K562 (cell line): ENCODE results near the gene CCDC34. TPM values are rescaled to one million over a fixed set of nuclear protein-coding genes. Genes with fewer than 3 reads are reported as not detected.

Experiments
- ATAC-seq: fragments of 200-7000 bp; cut with Tn5 transposase; 3 replicates; pipeline ENCODE4 v1.9.1; 2020; ENCODE audit warnings: moderate library complexity
- BruUV-seq: library from RNA; stranded (reverse); fragments of 400-500 nt; replicated peaks from 2 replicates; lab custom pipeline; 2021; lab: Mats Ljungman, UMichigan
- CTCF ChIA-PET: fragments of 300-600 bp; formaldehyde crosslinking; extraction: SDS; loops from one replicate; lab custom pipeline; 2021; ENCODE audit warnings: low intra/inter-chr PET ratio; lab: Yijun Ruan, JAX
- POLR2A ChIA-PET: fragments of 300-600, 350-650 bp; sonication (Branson Sonifier 250); formaldehyde crosslinking; extraction: SDS; loops from one replicate; lab custom pipeline; 2021; ENCODE audit warnings: antibody characterized with exemption, inconsistent platforms; lab: Yijun Ruan, JAX
- DNase-seq, 4 experiments: peaks; one replicate each; pipeline versions ENCODE4 v3.0.0 to v3.0.0-alpha.2; 2011 to 2018; ENCODE audit warnings: low spot score in 3 of 4, mixed read lengths in 3 of 4; ENCODE audit errors: extremely low read depth in 1 of 4
- FAIRE-seq: peaks from 2 replicates; lab custom pipeline; 2011; peaks lifted over from hg19 to GRCh38; lab: Jason Lieb, UNC
- H2AFZ ChIP-seq: 2 replicates; pipeline ENCODE4 v1.6.0; 2011; ENCODE audit warnings: low read depth, low read length, control low read depth, inconsistent platforms
- H3K27ac ChIP-seq: fragments of 200-600 bp; 3 replicates; pipeline ENCODE4 v1.8.0; 2011; ENCODE audit warnings: low read depth, mild to moderate bottlenecking, control low read depth, inconsistent platforms, low read length, moderate library complexity, mixed read lengths; ENCODE audit errors: extremely low read depth
- H3K27me3 ChIP-seq, 2 experiments: fragments of 300-600 bp in 1 of 2; 2 replicates in 1 of 2; 3 replicates in 1 of 2; pipeline versions ENCODE4 v1.6.0 to v1.8.0; 2011; ENCODE audit warnings: inconsistent platforms in 2 of 2, low read length in 2 of 2, mild to moderate bottlenecking in 1 of 2, mixed read lengths in 1 of 2, moderate library complexity in 1 of 2; ENCODE audit not compliant: control insufficient read depth in 2 of 2, insufficient read depth in 2 of 2
- H3K36me3 ChIP-seq: fragments of 300-600 bp; 3 replicates; pipeline ENCODE4 v1.8.0; 2011; ENCODE audit warnings: mild to moderate bottlenecking, low read length, inconsistent platforms; ENCODE audit not compliant: control insufficient read depth, insufficient read depth
- H3K4me1 ChIP-seq, 2 experiments: fragments of 200-600 bp in 1 of 2; replicated peaks in 1 of 2; 2 replicates in 1 of 2; 3 replicates in 1 of 2; pipeline versions ENCODE4 v1.5.1 to v1.8.0; 2011; ENCODE audit warnings: inconsistent platforms in 2 of 2, low read length in 2 of 2, mild to moderate bottlenecking in 1 of 2, mixed read lengths in 1 of 2, moderate library complexity in 1 of 2; ENCODE audit not compliant: control insufficient read depth in 2 of 2, insufficient read depth in 2 of 2
- H3K4me2 ChIP-seq: 2 replicates; pipeline ENCODE4 v1.6.1; 2011; ENCODE audit warnings: low read length, control low read depth, inconsistent platforms, mixed read lengths; ENCODE audit not compliant: insufficient read depth
- H3K4me3 ChIP-seq: fragments of 200-600 bp; sonication (generic), shearing (Covaris generic); 2 replicates; pipeline ENCODE4 v1.5.1; 2016; ENCODE audit warnings: control low read depth, inconsistent platforms
- H3K79me2 ChIP-seq: fragments of 200-600 bp; 3 replicates; pipeline ENCODE4 v1.8.0; 2011; ENCODE audit warnings: low read length, inconsistent platforms; ENCODE audit not compliant: control insufficient read depth, insufficient read depth
- H3K9ac ChIP-seq, 2 experiments: 2 replicates each; pipeline versions ENCODE4 v1.6.0 to v1.6.1; 2011; ENCODE audit warnings: low read depth in 2 of 2, low read length in 2 of 2, control low read depth in 1 of 2, inconsistent platforms in 1 of 2, mild to moderate bottlenecking in 1 of 2, mixed read lengths in 1 of 2; ENCODE audit not compliant: insufficient read depth in 1 of 2
- H3K9me1 ChIP-seq: one replicate; pipeline ENCODE4 v1.6.0; 2011; ENCODE audit warnings: inconsistent platforms, mild to moderate bottlenecking, low read length, moderate library complexity; ENCODE audit not compliant: control insufficient read depth, insufficient read depth
- H3K9me3 ChIP-seq: replicated peaks from 2 replicates; pipeline ENCODE4 v1.5.1; 2011; ENCODE audit warnings: low read depth, low read length, inconsistent platforms; ENCODE audit not compliant: control insufficient read depth, insufficient read depth
- H4K20me1 ChIP-seq: replicated peaks from 2 replicates; pipeline ENCODE4 v1.6.1; 2011; ENCODE audit warnings: low read length, inconsistent platforms, mixed read lengths; ENCODE audit not compliant: control insufficient read depth, insufficient read depth
- ILF3 ChIP-seq: fragments of 450-650 bp; IDR thresholded peaks from 2 replicates; pipeline ENCODE4 v1.6.1; 2018; ENCODE audit warnings: antibody characterized with exemption, mild to moderate bottlenecking, moderate library complexity, borderline replicate concordance
- NFRKB ChIP-seq: fragments of 450-650 bp; IDR thresholded peaks from 2 replicates; pipeline ENCODE4 v1.6.1; 2016; ENCODE audit warnings: low read depth
- WGBS: fragments of 100-300 bp; shearing (Covaris generic); methylation state at CpG from one replicate; pipeline ENCODE4 v1.1.6; 2016; ENCODE audit warnings: low coverage, mixed read lengths; ENCODE audit not compliant: insufficient coverage; ENCODE audit errors: missing lambda C conversion rate; 5-methylcytosine and 5-hydroxymethylcytosine counted together
- in situ Hi-C: fragments of 300-500 bp; cut with MboI; formaldehyde crosslinking; loops from 4 replicates; pipeline ENCODE4 v1.15.0; 2018; ENCODE audit warnings: inconsistent platforms, mixed read lengths
- intact Hi-C: fragments of 100-400 bp; cut with micrococcal nuclease; formaldehyde crosslinking; loops from 2 replicates; pipeline ENCODE4 v1.14.2; 2022
- polyA plus RNA-seq, 8 experiments: library from polyadenylated mRNA; depleted of rRNA in 4 of 8; stranded (reverse) in 5 of 8; unstranded in 3 of 8; fragments of >200 nt; fragmentation: Nextera tagmentation in 2 of 8; fragmentation: Illumina TruSeq in 1 of 8; extraction: Ambion mirVana in 2 of 8; extraction: Trizol in 1 of 8; gene quantifications; 2 replicates each; pipeline versions ENCODE4 v1.2.1 to v1.2.3, GENCODE V29; 2011 to 2014; ENCODE audit warnings: inconsistent platforms in 1 of 8, missing spikeins in 1 of 8
- total RNA-seq, 7 experiments: library from RNA; depleted of rRNA in 6 of 7; stranded (reverse); fragments of >200 nt in 6 of 7; fragmentation: Illumina TruSeq in 2 of 7; extraction: Trizol in 2 of 7; gene quantifications; 2 replicates each; pipeline versions ENCODE4 v1.2.1 to v1.2.3, GENCODE V29; 2011 to 2021; ENCODE audit warnings: low replicate concordance in 1 of 7
- TF ChIP-seq, protein P1 (sequence below): fragments of 450-650 bp; IDR thresholded peaks from 2 replicates; pipeline ENCODE4 v1.6.1; 2018; ENCODE audit not compliant: partially characterized antibody
- TF ChIP-seq, protein P2 (sequence below), 3 experiments: fragments of 200-800 bp in 1 of 3; fragments of 250-450 bp in 1 of 3; fragments of 450-650 bp in 1 of 3; sonication (Bioruptor Pico) in 1 of 3; sonication (Bioruptor generic) in 1 of 3; formaldehyde crosslinking in 1 of 3; IDR thresholded peaks; 2 replicates each; pipeline versions ENCODE4 v1.6.1 to v1.8.0; 2016 to 2022; ENCODE audit warnings: mild to moderate bottlenecking in 2 of 3, missing genetic modification characterization in 2 of 3, missing compliant biosample characterization in 1 of 3, moderate library complexity in 1 of 3
- TF ChIP-seq, protein P3 (sequence below), 3 experiments: IDR thresholded peaks in 2 of 3; conservative IDR thresholded peaks in 1 of 3; 2 replicates each; pipeline ENCODE4 v1.5.1; 2011 to 2012; ENCODE audit warnings: low read length in 3 of 3, mild to moderate bottlenecking in 3 of 3, control low read depth in 2 of 3, improper control_type of control experiment in 1 of 3, inconsistent platforms in 1 of 3, low read depth in 1 of 3, mixed read lengths in 1 of 3, moderate library complexity in 1 of 3; ENCODE audit not compliant: insufficient read depth in 2 of 3

CCDC34 gene
- total and polyA plus RNA-seq, 9 of the 15 experiments (the other 6 are each of a cell fraction or from before 2014, with no cell fraction given), result 6.2 to 42.0 (median 15.7) TPM

DNA sequence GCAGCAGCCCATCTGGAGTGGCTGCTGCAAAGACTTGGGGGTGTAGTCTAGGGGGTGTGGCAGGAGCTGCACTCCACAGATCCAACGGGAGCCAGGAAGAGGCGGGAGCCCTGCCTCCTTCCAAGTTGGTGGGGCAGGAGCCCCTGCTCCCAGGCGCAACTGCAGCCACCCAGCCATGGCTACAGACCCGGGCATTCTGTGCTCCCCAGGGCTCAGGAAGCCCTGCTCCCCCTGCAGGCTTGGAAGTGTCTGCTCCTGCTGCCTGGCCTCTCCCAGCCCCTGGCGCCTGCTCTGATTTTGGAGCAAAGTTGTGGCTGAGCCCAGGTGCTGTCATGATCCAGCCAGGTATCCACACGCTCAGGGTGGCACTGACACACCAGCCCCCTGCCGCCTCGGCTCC is 58.5 kb downstream of the CCDC34 start:
- Histone ChIP-seq H3K4me2 (no peak overlapping the region), H3K27ac (no peak overlapping the region), H3K27me3 (no peaks in the 10 kb centered on the region), H3K79me2 (no peaks in the 10 kb centered on the region), H4K20me1 (no peaks in the 10 kb centered on the region), H3K4me1 (peaks cover 0 to 7% of the 10 kb centered on the region in 2 experiments; a peak in 1 of 5 replicates), H3K9ac (no peak overlapping the region; a peak in 1 of 4 replicates), H3K36me3 (no peaks in the 10 kb centered on the region), H3K9me3 (peaks cover 2% of the 10 kb centered on the region; the same call in 1 of the 2 replicates), H3K4me3 (no peak overlapping the region), H2AFZ (peak overlapping the region; percentile 46; the same call in 1 of the 2 replicates), H3K9me1 (no peaks in the 10 kb centered on the region)
- 30% methylated on average over 7 of the region's 8 CpGs for WGBS
- ATAC-seq (peak; percentile 89), DNase-seq (no peak), FAIRE-seq (no peak)
- CTCF ChIA-PET, result no interaction called here
- in situ Hi-C loops (loop anchor here (5.0 kb wide), 1 partner anchor 117 kb away; no protein-coding TSS in a partner anchor), intact Hi-C loops (no loop called here)
- no TSS peak for BruUV-seq
- POLR2A ChIA-PET, result no interaction called here
- TF ChIP-seq, protein P1, sequence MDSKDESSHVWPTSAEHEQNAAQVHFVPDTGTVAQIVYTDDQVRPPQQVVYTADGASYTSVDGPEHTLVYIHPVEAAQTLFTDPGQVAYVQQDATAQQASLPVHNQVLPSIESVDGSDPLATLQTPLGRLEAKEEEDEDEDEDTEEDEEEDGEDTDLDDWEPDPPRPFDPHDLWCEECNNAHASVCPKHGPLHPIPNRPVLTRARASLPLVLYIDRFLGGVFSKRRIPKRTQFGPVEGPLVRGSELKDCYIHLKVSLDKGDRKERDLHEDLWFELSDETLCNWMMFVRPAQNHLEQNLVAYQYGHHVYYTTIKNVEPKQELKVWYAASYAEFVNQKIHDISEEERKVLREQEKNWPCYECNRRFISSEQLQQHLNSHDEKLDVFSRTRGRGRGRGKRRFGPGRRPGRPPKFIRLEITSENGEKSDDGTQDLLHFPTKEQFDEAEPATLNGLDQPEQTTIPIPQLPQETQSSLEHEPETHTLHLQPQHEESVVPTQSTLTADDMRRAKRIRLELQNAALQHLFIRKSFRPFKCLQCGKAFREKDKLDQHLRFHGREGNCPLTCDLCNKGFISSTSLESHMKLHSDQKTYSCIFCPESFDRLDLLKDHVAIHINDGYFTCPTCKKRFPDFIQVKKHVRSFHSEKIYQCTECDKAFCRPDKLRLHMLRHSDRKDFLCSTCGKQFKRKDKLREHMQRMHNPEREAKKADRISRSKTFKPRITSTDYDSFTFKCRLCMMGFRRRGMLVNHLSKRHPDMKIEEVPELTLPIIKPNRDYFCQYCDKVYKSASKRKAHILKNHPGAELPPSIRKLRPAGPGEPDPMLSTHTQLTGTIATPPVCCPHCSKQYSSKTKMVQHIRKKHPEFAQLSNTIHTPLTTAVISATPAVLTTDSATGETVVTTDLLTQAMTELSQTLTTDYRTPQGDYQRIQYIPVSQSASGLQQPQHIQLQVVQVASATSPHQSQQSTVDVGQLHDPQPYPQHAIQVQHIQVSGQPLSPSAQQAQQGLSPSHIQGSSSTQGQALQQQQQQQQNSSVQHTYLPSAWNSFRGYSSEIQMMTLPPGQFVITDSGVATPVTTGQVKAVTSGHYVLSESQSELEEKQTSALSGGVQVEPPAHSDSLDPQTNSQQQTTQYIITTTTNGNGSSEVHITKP, result peak; percentile 22
- TF ChIP-seq NFRKB (no peak), ILF3 (no peak)
- TF ChIP-seq, protein P2, sequence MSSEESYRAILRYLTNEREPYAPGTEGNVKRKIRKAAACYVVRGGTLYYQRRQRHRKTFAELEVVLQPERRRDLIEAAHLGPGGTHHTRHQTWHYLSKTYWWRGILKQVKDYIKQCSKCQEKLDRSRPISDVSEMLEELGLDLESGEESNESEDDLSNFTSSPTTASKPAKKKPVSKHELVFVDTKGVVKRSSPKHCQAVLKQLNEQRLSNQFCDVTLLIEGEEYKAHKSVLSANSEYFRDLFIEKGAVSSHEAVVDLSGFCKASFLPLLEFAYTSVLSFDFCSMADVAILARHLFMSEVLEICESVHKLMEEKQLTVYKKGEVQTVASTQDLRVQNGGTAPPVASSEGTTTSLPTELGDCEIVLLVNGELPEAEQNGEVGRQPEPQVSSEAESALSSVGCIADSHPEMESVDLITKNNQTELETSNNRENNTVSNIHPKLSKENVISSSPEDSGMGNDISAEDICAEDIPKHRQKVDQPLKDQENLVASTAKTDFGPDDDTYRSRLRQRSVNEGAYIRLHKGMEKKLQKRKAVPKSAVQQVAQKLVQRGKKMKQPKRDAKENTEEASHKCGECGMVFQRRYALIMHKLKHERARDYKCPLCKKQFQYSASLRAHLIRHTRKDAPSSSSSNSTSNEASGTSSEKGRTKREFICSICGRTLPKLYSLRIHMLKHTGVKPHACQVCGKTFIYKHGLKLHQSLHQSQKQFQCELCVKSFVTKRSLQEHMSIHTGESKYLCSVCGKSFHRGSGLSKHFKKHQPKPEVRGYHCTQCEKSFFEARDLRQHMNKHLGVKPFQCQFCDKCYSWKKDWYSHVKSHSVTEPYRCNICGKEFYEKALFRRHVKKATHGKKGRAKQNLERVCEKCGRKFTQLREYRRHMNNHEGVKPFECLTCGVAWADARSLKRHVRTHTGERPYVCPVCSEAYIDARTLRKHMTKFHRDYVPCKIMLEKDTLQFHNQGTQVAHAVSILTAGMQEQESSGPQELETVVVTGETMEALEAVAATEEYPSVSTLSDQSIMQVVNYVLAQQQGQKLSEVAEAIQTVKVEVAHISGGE (CRISPR knock-in tag; IDR thresholded peaks at IDR 0.05), result no peak
- TF ChIP-seq, protein P3, sequence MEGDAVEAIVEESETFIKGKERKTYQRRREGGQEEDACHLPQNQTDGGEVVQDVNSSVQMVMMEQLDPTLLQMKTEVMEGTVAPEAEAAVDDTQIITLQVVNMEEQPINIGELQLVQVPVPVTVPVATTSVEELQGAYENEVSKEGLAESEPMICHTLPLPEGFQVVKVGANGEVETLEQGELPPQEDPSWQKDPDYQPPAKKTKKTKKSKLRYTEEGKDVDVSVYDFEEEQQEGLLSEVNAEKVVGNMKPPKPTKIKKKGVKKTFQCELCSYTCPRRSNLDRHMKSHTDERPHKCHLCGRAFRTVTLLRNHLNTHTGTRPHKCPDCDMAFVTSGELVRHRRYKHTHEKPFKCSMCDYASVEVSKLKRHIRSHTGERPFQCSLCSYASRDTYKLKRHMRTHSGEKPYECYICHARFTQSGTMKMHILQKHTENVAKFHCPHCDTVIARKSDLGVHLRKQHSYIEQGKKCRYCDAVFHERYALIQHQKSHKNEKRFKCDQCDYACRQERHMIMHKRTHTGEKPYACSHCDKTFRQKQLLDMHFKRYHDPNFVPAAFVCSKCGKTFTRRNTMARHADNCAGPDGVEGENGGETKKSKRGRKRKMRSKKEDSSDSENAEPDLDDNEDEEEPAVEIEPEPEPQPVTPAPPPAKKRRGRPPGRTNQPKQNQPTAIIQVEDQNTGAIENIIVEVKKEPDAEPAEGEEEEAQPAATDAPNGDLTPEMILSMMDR (IDR thresholded peaks at IDR 0.05 in 2 of 3, conservative IDR thresholded peaks at IDR 0.05 in 1 of 3; ENCODE audit: insufficient read depth in 2 of 3, low read depth in 1 of 3, low read length in 3 of 3), result peak in 2 of 3 experiments; percentile 23 to 25; a peak in 2 of 6 replicates
